Activated T-helper 1 cell treated with anti-CD3 and anti-CD28 coated beads, Interleukin-2, amount 50 U/mL, for 16 hours (primary cell): ENCODE results near the gene FXYD6.
A peak's percentile ranks its signal among the peaks of the same experiment; 100 is the strongest.

Experiments
- DNase-seq, 2 donors: peaks; one replicate each; pipeline ENCODE4 v3.0.0-alpha.2; 2020; ENCODE audit warnings: low read depth in 1 of 2, low spot score in 1 of 2

The FXYD6 gene

GRCh38 chr11:117887431-117888138 is 11.1 kb upstream of the FXYD6 start:
- DNase-seq: no peak

GRCh38 chr11:117885777-117886176 is 9.3 kb upstream of the FXYD6 start:
- DNase-seq: no peak

DNA sequence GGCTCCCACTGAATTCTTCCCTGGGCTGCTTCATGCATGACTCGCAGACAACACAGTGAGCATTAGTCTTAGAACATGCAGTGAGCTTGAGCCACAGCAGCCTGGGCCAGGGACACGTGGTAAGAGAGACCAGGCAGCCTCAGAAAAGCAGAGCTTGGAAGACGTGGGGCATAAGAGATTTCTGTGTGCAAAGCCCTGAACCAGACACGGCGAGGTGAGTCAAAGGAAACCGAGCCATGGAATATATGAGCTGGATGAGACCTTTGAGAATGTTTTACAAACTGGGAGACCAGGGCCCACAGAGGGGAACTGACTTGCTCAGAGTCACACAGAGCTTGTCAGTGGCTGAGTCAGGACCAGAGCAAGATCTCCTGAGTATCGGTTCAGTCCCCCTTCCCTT is 8.5 kb upstream of the FXYD6 start:
- no peak for DNase-seq

DNA sequence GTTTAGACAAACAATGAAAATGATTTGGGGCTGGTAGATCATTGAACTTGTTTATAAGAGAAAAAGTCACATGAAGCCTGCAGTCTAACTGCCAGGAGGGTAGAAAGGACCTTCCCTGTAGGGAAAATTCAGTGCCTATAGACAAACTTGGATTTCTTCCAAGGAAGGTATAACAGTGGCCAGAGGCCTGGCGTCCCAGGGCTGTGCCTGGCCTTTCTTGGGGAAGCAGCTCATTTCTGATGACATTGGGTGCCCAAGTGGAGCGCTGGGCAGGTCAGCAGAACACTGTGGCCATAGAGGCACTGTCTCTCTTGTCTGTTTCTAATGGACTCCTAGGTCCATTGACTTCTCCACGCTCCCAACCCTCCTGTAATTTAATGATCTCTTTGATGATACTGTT is 6.6 kb upstream of the FXYD6 start:
- no peak for DNase-seq

- no peak for DNase-seq
These were observed 6.0 kb upstream of the FXYD6 start for GRCh38 chr11:117882311-117882905.

DNA sequence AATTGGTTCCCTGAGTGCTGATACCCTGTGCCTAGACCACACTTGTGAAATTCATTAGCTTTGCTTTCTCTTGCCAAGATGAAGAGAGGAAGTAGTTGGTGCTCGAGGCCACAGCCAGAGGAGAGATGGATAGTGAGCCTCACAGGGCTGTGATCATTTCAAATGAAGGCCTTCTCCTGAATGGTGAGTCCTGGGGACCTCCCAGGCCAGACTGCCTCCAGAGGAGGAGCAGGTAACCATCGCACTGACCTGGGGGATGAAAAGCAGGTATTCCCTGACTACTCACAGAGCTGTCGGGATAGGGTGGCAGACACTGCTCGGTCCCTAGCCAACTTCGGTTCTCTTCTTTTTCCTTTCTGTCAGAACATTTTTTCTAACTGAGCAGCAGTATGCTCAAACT is 4.8 kb upstream of the FXYD6 start:
- no peak for DNase-seq

GRCh38 chr11:117879516-117880480 is 3.3 kb upstream of the FXYD6 start:
- DNase-seq: no peak

DNA sequence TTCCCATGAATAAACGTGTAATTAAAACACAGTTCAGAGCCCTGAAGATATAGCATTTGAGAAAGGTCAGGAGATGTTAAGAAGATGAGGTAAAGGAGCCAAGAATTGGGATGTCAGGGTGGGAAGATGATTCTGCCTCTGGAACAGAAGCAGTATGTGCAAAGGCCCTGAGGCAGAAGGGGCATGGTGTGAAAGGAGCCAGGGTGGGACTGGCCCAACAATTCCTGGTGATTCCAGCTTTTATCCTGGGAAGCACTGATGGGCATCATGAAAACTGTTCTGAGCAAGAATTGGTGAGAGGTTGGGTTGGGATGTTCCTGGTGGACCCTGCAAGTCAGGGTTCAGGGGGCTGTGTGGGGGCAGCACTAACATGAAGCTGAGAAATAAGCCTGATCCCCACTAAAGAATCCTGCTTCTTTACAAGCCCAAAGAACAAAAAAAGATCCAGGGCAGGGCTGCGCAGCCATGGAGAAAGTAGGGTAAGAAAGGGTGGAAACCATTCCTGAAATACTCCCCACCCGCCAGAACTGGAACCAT is 2.5 kb upstream of the FXYD6 start:
- no peak for DNase-seq

DNA sequence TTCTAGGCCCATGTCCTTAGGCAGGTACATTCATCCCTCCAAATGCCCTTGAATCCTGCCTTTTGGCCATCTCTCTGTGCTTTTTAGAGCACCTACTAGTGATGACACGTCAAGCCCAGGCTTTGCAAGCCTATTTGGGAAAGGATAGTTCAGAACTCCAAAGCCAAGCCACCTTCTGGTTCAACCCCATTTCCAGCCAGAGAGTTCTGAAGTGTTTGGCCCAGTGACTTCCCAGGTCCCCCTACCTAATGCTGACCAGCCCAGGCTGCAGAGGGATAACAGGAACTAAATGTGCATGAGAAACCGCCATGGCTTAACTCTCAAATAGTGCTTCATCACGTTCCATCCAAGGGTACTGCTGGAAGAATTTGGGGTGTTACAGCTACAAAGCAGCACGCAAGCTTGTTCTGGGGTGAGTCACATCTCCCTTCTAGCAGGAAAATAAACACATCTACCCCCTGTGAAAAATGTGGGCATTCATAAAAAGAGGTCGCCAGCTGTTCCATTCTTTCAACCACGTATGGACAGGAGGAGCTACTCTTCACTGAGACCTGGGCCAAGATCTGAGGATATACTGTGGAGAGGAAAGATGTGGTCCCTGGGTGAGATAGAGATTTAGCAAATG is 2.0 kb upstream of the FXYD6 start:
- no peak for DNase-seq

DNA sequence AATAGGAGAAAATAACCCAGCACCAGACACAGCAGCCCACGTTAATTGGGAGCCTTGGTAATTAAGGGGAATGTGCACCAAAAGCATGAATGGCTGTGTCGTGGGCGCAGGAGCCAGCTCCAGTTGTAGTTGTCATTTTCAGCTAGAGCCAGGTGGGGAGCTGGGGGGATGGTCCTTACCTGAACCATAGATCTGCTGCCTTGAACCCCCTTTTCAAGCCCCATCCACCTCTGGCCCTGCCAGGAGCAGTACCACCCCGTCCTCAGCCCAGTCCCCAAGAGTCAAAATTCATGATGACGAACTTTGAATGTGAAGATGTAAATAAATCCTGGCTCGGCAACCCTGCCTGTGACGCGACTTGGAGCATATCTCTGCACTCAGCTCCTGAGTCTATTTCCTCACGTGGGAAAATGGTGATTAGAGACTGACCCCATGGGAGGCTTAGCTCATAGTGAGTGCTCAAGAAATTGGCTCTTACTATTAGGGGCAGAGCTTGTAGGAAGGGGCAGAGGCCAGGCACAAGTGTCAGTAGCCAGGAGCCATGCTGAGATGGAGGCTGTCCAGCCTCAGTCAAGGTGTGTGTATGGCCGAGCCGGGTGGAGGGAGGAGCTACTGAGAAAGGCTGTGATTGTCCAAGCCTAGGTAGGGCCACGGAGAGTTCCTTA is 794 bp upstream of the FXYD6 start:
- no peak for DNase-seq

- no peak for DNase-seq
These were observed 458 bp downstream of the FXYD6 start for GRCh38 chr11:117876059-117876340.

- peak in 1 of 2 donors; percentile 3 for DNase-seq
These were observed 938 bp downstream of the FXYD6 start for GRCh38 chr11:117875382-117876058.

DNA sequence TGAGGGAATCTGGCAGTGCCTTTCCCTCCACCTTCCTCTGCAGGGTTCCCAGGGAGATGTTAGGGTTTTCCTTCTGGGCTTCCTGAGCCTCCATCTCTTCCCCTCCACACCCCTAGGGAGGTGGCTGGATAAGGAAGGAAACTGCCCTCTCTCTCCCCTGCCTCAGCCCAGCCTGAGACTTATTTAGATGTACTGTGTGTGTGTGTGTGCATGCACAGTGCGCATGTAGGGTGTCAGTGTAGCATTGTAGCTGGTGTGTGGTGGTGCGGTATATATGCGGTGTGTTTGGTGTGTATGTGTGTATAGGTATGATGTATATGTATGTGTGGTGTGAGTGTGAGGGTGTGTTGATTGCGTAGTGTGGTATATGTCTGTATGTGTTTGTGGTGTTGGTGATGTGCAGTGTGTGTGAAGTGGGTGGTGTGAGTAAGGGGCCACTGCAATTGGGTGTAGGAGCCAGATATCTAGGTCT is 1.5 kb downstream of the FXYD6 start:
- no peak for DNase-seq

GRCh38 chr11:117874253-117874909 is 2.1 kb downstream of the FXYD6 start:
- no peak for DNase-seq

DNA sequence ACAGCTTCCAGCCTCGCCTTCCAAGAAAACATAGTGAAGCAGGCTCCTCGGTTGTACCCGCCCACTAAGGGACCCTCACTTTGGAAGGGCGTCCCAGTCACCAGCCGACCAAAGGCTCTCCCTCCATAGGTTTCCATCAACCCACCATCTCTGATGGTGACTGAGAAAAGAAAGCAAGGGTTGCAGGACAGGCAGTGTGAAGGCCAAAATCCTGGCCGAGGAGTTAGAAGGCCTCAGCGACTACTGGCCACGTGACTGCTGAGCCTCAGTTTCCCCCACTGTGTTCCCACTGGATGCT is 2.7 kb downstream of the FXYD6 start:
- no peak for DNase-seq

DNA sequence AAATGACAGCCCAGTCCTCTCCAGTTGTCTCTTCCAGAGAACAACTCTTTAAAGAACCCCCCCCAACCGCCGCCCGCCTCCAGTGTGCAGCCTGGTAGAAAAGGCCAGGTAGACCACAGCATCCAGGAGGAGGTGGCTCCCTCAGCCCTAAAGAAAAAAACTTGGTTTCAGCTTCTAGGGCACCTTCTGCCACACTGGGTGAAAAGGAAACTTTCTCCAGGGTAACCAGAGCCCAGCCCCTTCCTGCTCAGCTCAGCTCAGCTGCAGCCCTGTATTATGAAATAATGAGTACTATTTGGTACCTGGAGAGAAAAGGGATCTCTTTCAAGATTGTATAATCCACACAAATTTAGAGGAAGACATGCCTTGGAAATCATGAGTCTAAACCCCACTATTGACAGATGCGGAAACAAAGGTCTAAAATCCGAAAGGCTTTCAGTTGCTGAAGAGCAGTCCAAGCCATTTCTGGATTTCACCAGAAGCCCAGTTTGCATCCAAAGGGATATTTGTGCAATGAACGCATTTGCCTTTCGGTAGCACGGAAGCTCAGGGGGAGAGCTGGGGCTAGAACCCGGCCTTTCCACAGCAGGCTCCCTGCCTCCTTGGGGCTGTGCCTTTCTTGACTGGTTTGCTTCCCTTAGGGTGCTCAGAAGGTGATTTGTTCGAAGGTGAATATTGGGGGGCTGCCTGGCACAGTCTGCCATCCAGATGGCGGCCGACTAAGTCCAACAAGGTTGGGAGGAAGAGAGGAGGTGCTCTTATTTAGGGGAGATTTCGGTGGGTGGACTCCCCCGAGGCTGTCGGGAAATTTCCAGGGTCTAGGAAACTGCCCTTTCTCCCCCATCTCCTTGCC is 3.3 kb downstream of the FXYD6 start:
- DNase-seq: no peak

- DNase-seq: no peak
These were observed 4.0 kb downstream of the FXYD6 start for GRCh38 chr11:117872420-117872961.

- no peak for DNase-seq
These were observed 4.7 kb downstream of the FXYD6 start for GRCh38 chr11:117871784-117872183.

DNA sequence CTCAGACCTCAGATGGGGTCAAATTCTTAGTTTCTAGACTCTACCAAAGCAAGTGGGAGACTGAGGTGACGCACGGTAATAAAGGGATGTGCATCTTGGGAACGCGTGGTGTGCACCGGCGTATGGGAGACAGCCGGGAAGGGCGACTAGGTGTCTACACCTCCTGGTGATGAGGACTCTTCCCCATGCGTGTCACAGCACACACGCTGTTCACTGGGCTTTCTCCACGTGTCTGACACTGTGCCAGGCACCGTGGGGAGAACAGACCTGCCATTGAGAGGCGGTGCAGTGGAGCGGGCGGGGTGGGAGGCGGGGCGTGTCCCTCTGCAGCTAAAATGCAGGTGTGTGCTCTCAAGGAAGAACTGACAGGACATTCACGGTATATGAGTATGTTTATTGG is 5.3 kb downstream of the FXYD6 start:
- DNase-seq: no peak
